A673 (cell line): ENCODE results near the gene ROM1. TPM values are rescaled to one million over a fixed set of nuclear protein-coding genes. Genes with fewer than 3 reads are reported as not detected.

Source experiments
- BruUV-seq: library from RNA; stranded (reverse); fragments of 400-500 nt; replicated peaks from 2 replicates; lab custom pipeline; 2021; lab: Mats Ljungman, UMichigan
- CTCF ChIA-PET: fragments of 300-600 bp; sonication (Branson Sonifier 250); formaldehyde crosslinking; loops from one replicate; lab custom pipeline; 2022; ENCODE audit warnings: antibody characterized with exemption; lab: Charles Lee
- POLR2A ChIA-PET: fragments of 300-600 bp; sonication (Branson Sonifier 250); formaldehyde crosslinking; loops from one replicate; lab custom pipeline; 2022; ENCODE audit warnings: antibody characterized with exemption; ENCODE audit not compliant: low non-redundant PET; lab: Charles Lee
- DNase-seq: peaks from one replicate; pipeline ENCODE4 v3.0.0-alpha.2; 2015; ENCODE audit warnings: low spot score
- H3K27ac ChIP-seq: fragments of 200-600 bp; sonication (generic); 2 replicates; pipeline ENCODE4 v1.5.1; 2016; ENCODE audit warnings: mixed run types, low read depth, mild to moderate bottlenecking, mixed read lengths, antibody characterized with exemption, low read length; ENCODE audit not compliant: poor library complexity, severe bottlenecking
- H3K27me3 ChIP-seq: fragments of 200-600 bp; sonication (generic); replicated peaks from 2 replicates; pipeline ENCODE4 v1.6.1; 2017; ENCODE audit warnings: mixed run types, low read depth, mild to moderate bottlenecking, mixed read lengths, antibody characterized with exemption, low read length; ENCODE audit not compliant: insufficient read depth, poor library complexity
- H3K36me3 ChIP-seq: fragments of 200-600 bp; sonication (generic); 2 replicates; pipeline ENCODE4 v1.6.1; 2016; ENCODE audit warnings: mixed run types, mild to moderate bottlenecking, mixed read lengths, antibody characterized with exemption, low read length; ENCODE audit not compliant: insufficient read depth, poor library complexity, severe bottlenecking
- H3K4me1 ChIP-seq: fragments of 200-600 bp; sonication (generic); 2 replicates; pipeline ENCODE4 v1.6.1; 2017; ENCODE audit warnings: mixed run types, mild to moderate bottlenecking, mixed read lengths, antibody characterized with exemption, low read length; ENCODE audit not compliant: insufficient read depth, poor library complexity, severe bottlenecking
- H3K4me3 ChIP-seq: fragments of 200-600 bp; sonication (generic); 2 replicates; pipeline ENCODE4 v1.5.1; 2016; ENCODE audit warnings: low read depth, mixed run types, mild to moderate bottlenecking, mixed read lengths, low read length; ENCODE audit not compliant: poor library complexity, severe bottlenecking
- H3K9me3 ChIP-seq: fragments of 200-600 bp; sonication (generic); 2 replicates; pipeline ENCODE4 v1.6.1; 2016; ENCODE audit warnings: mixed run types, low read depth, mild to moderate bottlenecking, mixed read lengths, antibody characterized with exemption, low read length; ENCODE audit not compliant: poor library complexity, severe bottlenecking
- EZH2 ChIP-seq: fragments of 200-600 bp; sonication (generic); IDR thresholded peaks from 2 replicates; pipeline ENCODE4 v1.6.1; 2017; ENCODE audit warnings: borderline replicate concordance, low read depth, mild to moderate bottlenecking, mixed read lengths, antibody characterized with exemption, low read length; ENCODE audit not compliant: poor library complexity, severe bottlenecking
- intact Hi-C: fragments of 100-400 bp; cut with micrococcal nuclease; formaldehyde crosslinking; loops from one replicate; pipeline ENCODE4 v1.10.0; 2022; ENCODE audit not compliant: unreplicated experiment
- total RNA-seq: library from RNA; stranded (reverse); gene quantifications from 2 replicates; pipeline ENCODE4 v1.2.3, GENCODE V29; 2021
- TF ChIP-seq, protein P1 (sequence below): fragments of 300-800, 200-600 bp; sonication (generic); conservative IDR thresholded peaks from 2 replicates; pipeline ENCODE4 v1.5.1; 2017; ENCODE audit warnings: low read depth, mild to moderate bottlenecking, antibody characterized with exemption, low read length, moderate library complexity, mixed read lengths

ROM1 gene
- total RNA-seq, 1 experiment from 2014 or later: 1.1 TPM

DNA sequence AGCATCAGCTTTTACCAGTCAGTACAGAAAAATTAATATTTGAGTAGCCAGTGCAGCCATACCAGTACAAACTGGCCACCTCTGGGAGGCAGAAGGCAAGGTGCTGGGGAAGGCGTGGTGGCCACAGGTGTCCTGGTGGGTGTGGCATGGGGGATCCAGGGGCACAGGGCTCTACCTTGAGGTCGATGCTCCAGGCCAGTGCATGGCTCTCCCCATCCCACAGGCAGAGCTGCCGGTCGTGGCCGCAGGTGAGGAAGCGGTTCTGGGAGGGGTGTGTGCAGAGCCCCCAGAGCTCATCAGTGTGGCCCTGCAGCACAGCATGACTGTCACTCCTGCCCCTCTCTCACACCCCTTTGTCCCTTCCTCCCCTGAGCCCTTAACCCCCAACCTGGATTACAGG, 7.6 kb upstream of the ROM1 start:
- H3K4me3 ChIP-seq: no peak overlapping the region
- no peak for DNase-seq
- TF ChIP-seq, protein P1, sequence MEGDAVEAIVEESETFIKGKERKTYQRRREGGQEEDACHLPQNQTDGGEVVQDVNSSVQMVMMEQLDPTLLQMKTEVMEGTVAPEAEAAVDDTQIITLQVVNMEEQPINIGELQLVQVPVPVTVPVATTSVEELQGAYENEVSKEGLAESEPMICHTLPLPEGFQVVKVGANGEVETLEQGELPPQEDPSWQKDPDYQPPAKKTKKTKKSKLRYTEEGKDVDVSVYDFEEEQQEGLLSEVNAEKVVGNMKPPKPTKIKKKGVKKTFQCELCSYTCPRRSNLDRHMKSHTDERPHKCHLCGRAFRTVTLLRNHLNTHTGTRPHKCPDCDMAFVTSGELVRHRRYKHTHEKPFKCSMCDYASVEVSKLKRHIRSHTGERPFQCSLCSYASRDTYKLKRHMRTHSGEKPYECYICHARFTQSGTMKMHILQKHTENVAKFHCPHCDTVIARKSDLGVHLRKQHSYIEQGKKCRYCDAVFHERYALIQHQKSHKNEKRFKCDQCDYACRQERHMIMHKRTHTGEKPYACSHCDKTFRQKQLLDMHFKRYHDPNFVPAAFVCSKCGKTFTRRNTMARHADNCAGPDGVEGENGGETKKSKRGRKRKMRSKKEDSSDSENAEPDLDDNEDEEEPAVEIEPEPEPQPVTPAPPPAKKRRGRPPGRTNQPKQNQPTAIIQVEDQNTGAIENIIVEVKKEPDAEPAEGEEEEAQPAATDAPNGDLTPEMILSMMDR: no peak
- no peak for TF ChIP-seq EZH2
- H3K36me3 ChIP-seq: no peaks in the 10 kb centered on the region
- POLR2A ChIA-PET: no interaction called here
- no TSS peak for BruUV-seq
- intact Hi-C loops: no loop called here
- peaks cover 7% of the 10 kb centered on the region for H3K4me1 ChIP-seq
- no peaks in the 10 kb centered on the region for H3K9me3 ChIP-seq
- CTCF ChIA-PET: no interaction called here
- no peaks in the 10 kb centered on the region for H3K27me3 ChIP-seq
- no peak overlapping the region for H3K27ac ChIP-seq

DNA sequence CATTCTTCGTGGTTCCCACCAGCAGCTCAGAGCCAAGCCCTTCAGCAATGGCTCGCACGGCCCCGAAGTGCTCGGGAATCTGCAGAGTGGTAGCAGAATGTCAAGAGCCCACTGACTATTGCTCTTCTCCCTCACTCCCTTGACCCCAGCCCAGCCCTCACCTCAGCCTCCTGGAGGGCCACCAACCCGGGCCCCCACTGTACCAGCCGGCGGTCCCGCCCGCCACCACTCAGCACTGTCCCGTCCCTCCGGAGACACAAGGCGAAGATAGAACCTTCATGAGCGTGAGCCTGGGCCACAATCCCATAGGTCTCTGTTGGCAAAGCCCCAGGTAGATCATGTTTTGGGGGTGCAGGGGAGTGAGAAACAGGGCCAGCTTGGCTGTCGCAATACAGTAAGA, 7.2 kb upstream of the ROM1 start:
- peaks cover 7% of the 10 kb centered on the region for H3K4me1 ChIP-seq
- H3K27me3 ChIP-seq: no peaks in the 10 kb centered on the region
- ChIA-PET POLR2A (no interaction called here), CTCF (no interaction called here)
- intact Hi-C loops: no loop called here
- no peaks in the 10 kb centered on the region for H3K9me3 ChIP-seq
- no peak overlapping the region for H3K27ac ChIP-seq
- H3K4me3 ChIP-seq: no peak overlapping the region
- BruUV-seq: no TSS peak
- no peak for DNase-seq
- no peak for TF ChIP-seq EZH2
- TF ChIP-seq, protein P1: no peak
- H3K36me3 ChIP-seq: no peaks in the 10 kb centered on the region

DNA sequence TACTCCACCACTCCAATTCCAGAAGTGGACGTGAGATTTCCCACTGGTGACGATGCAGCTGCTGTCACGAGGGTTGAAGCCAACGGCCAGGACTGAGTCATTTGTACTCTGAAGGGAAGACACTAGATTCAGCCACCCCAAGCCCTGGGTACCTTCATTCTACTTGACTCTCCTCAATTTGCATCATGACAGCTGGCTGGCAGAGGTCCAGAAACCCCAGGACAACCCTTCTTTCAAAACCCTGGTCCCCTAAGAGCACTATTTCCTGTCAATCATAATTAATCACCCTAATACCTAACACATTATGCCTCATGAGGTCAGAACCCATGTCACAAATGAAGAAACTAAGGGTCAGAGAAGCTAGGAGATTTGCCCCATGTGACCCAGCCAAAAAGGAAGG, 5.3 kb upstream of the ROM1 start:
- TF ChIP-seq, protein P1: no peak
- TF ChIP-seq EZH2: no peak
- BruUV-seq: no TSS peak
- H3K36me3 ChIP-seq: no peaks in the 10 kb centered on the region
- H3K4me1 ChIP-seq: peaks cover 18% of the 10 kb centered on the region
- H3K9me3 ChIP-seq: no peaks in the 10 kb centered on the region
- DNase-seq: peak; percentile 61
- no peaks in the 10 kb centered on the region for H3K27me3 ChIP-seq
- CTCF ChIA-PET: no interaction called here
- POLR2A ChIA-PET: no interaction called here
- intact Hi-C loops: no loop called here
- no peak overlapping the region for H3K27ac ChIP-seq
- no peak overlapping the region for H3K4me3 ChIP-seq
